HepG2 (cell line): ENCODE measurements around the gene EGLN1. TPM values are rescaled to one million over a fixed set of nuclear protein-coding genes. Genes with fewer than 3 reads are reported as not detected.

Experiments used
- ATAC-seq: fragments of 200-7000 bp; cut with Tn5 transposase; 3 replicates; pipeline ENCODE4 v1.9.1; 2020; ENCODE audit warnings: mild to moderate bottlenecking, moderate library complexity
- BruUV-seq: library from RNA; stranded (reverse); fragments of 400-500 nt; replicated peaks from 2 replicates; lab custom pipeline; 2021; lab: Mats Ljungman, UMichigan
- CTCF ChIA-PET: fragments of 300-600 bp; formaldehyde crosslinking; extraction: SDS; loops from one replicate; lab custom pipeline; 2021; ENCODE audit warnings: low total read pairs, inconsistent platforms, low intra/inter-chr PET ratio; lab: Yijun Ruan, JAX
- POLR2A ChIA-PET: fragments of 350-600 bp; sonication (Branson Sonifier 250); formaldehyde crosslinking; loops from one replicate; lab custom pipeline; 2020; ENCODE audit warnings: antibody characterized with exemption, inconsistent platforms; lab: Yijun Ruan, JAX
- DNase-seq: peaks from one replicate; pipeline ENCODE4 v3.0.0-alpha.2; 2015; ENCODE audit warnings: low spot score
- FAIRE-seq: peaks from 3 replicates; lab custom pipeline; 2011; peaks lifted over from hg19 to GRCh38; lab: Jason Lieb, UNC
- H2AFZ ChIP-seq: one replicate; pipeline ENCODE4 v1.6.1; 2011; ENCODE audit warnings: low read length, inconsistent platforms
- H3K27ac ChIP-seq: fragments of 300-600 bp; 3 replicates; pipeline ENCODE4 v1.8.0; 2011; ENCODE audit warnings: mixed run types, mild to moderate bottlenecking, mixed read lengths, low read length, inconsistent platforms; ENCODE audit not compliant: insufficient read depth; ENCODE audit errors: extremely low read length
- H3K27me3 ChIP-seq, 2 experiments: fragments of 200-600 bp in 1 of 2; 2 replicates in 1 of 2; 3 replicates in 1 of 2; pipeline versions ENCODE4 v1.6.0 to v1.8.0; 2011; ENCODE audit warnings: low read length in 2 of 2, mild to moderate bottlenecking in 2 of 2, moderate library complexity in 2 of 2, inconsistent platforms in 1 of 2; ENCODE audit not compliant: insufficient read depth in 2 of 2, control insufficient read depth in 1 of 2
- H3K36me3 ChIP-seq, 2 experiments: fragments of 200-600 bp in 1 of 2; replicated peaks in 1 of 2; 2 replicates in 1 of 2; 3 replicates in 1 of 2; pipeline versions ENCODE4 v1.5.1 to v1.8.0; 2011; ENCODE audit warnings: low read length in 2 of 2, inconsistent platforms in 1 of 2; ENCODE audit not compliant: insufficient read depth in 2 of 2, control insufficient read depth in 1 of 2
- H3K4me1 ChIP-seq: 2 replicates; pipeline ENCODE4 v1.5.1; 2012; ENCODE audit warnings: low read length, inconsistent platforms; ENCODE audit not compliant: insufficient read depth
- H3K4me2 ChIP-seq: 2 replicates; pipeline ENCODE4 v1.6.0; 2011; ENCODE audit warnings: low read depth, low read length, inconsistent platforms
- H3K4me3 ChIP-seq, 3 experiments: fragments of 200-600 bp in 1 of 3; sonication (generic), shearing (Covaris generic) in 1 of 3; replicated peaks in 1 of 3; 2 replicates each; pipeline ENCODE4 v1.5.1; 2011 to 2016; ENCODE audit warnings: low read length in 3 of 3, inconsistent platforms in 2 of 3, low read depth in 2 of 3, mild to moderate bottlenecking in 2 of 3, control low read depth in 1 of 3, mixed read lengths in 1 of 3; ENCODE audit not compliant: insufficient read depth in 1 of 3
- H3K79me2 ChIP-seq: one replicate; pipeline ENCODE4 v1.6.1; 2011; ENCODE audit warnings: low read length, inconsistent platforms; ENCODE audit not compliant: insufficient read depth
- H3K9ac ChIP-seq: 2 replicates; pipeline ENCODE4 v1.6.0; 2011; ENCODE audit warnings: mild to moderate bottlenecking, low read depth, low read length, inconsistent platforms; ENCODE audit not compliant: insufficient read depth
- H3K9me3 ChIP-seq: 2 replicates; pipeline ENCODE4 v1.5.1; 2012; ENCODE audit warnings: mild to moderate bottlenecking, low read length
- H4K20me1 ChIP-seq: 2 replicates; pipeline ENCODE4 v1.6.0; 2011; ENCODE audit warnings: inconsistent platforms, mild to moderate bottlenecking, low read length, moderate library complexity; ENCODE audit not compliant: insufficient read depth
- CBFB ChIP-seq: sonication (generic); formaldehyde crosslinking; IDR thresholded peaks from 2 replicates; pipeline ENCODE4 v1.4.0; 2020; ENCODE audit warnings: missing genetic modification reagents
- CHD4 ChIP-seq: fragments of 200-600 bp; sonication (generic); IDR thresholded peaks from 2 replicates; pipeline ENCODE4 v1.7.0; 2017; ENCODE audit warnings: mild to moderate bottlenecking, low read length, borderline replicate concordance
- HOXA3 ChIP-seq: sonication (generic); formaldehyde crosslinking; IDR thresholded peaks from 2 replicates; pipeline ENCODE4 v1.5.0; 2020; ENCODE audit warnings: missing genetic modification reagents
- KDM3A ChIP-seq: IDR thresholded peaks from 2 replicates; pipeline ENCODE4 v1.6.1; 2018; ENCODE audit warnings: low read depth, missing compliant biosample characterization
- NR1H2 ChIP-seq: sonication (generic); formaldehyde crosslinking; IDR thresholded peaks from 2 replicates; pipeline ENCODE4 v1.8.1; 2022; ENCODE audit warnings: low read depth, missing genetic modification reagents, borderline replicate concordance
- PHF20 ChIP-seq: sonication (generic); formaldehyde crosslinking; IDR thresholded peaks from 2 replicates; pipeline ENCODE4 v1.5.0; 2020; ENCODE audit warnings: mild to moderate bottlenecking, missing genetic modification reagents
- POGZ ChIP-seq: sonication (generic); formaldehyde crosslinking; IDR thresholded peaks from 2 replicates; pipeline ENCODE4 v1.4.0; 2020; ENCODE audit warnings: mild to moderate bottlenecking, missing genetic modification reagents
- RBAK ChIP-seq: sonication (generic); formaldehyde crosslinking; IDR thresholded peaks from 2 replicates; pipeline ENCODE4 v1.5.1; 2020; ENCODE audit warnings: mild to moderate bottlenecking, missing genetic modification reagents
- RBFOX2 ChIP-seq: fragments of 200-400 bp; formaldehyde crosslinking; IDR thresholded peaks from 2 replicates; pipeline ENCODE4 v1.6.1; 2017; ENCODE audit warnings: low read depth, mild to moderate bottlenecking, low read length
- SKIL ChIP-seq: sonication (generic); formaldehyde crosslinking; IDR thresholded peaks from 2 replicates; pipeline ENCODE4 v1.8.0; 2022; ENCODE audit warnings: missing genetic modification reagents, mild to moderate bottlenecking, moderate library complexity, borderline replicate concordance
- ZFP62 ChIP-seq: sonication (generic); formaldehyde crosslinking; IDR thresholded peaks from 2 replicates; pipeline ENCODE4 v1.4.0; 2020; ENCODE audit warnings: missing genetic modification reagents
- ZNF225 ChIP-seq: sonication (generic); formaldehyde crosslinking; IDR thresholded peaks from 2 replicates; pipeline ENCODE4 v1.4.0; 2020; ENCODE audit warnings: mild to moderate bottlenecking, missing genetic modification reagents
- ZNF530 ChIP-seq: sonication (generic); formaldehyde crosslinking; IDR thresholded peaks from 2 replicates; pipeline ENCODE4 v1.5.0; 2020; ENCODE audit warnings: low read depth, mild to moderate bottlenecking, missing genetic modification reagents
- ZNF543 ChIP-seq: sonication (generic); formaldehyde crosslinking; IDR thresholded peaks from 2 replicates; pipeline ENCODE4 v1.4.0; 2020; ENCODE audit warnings: mild to moderate bottlenecking, missing genetic modification reagents
- WGBS: methylation state at CpG from one replicate; pipeline ENCODE4 v1.1.6; 2017; ENCODE audit warnings: low lambda C conversion rate; 5-methylcytosine and 5-hydroxymethylcytosine counted together
- in situ Hi-C: cut with HindIII; loops from 2 replicates; pipeline ENCODE4 v1.10.0; 2017; ENCODE audit warnings: low pct_unique_long_range_greater_than_20kb; ENCODE audit not compliant: extremely low pct_ligation_motif_present
- intact Hi-C: fragments of 100-400 bp; cut with micrococcal nuclease; formaldehyde crosslinking; loops from one replicate; pipeline ENCODE4 v1.10.0; 2022; ENCODE audit not compliant: unreplicated experiment
- polyA plus RNA-seq, 8 experiments: library from polyadenylated mRNA; depleted of rRNA in 3 of 8; stranded (reverse) in 7 of 8; unstranded in 1 of 8; fragments of >200 nt; fragmentation: Illumina TruSeq in 4 of 8; extraction: Trizol in 4 of 8; gene quantifications; 2 replicates each; pipeline versions ENCODE4 v1.2.1 to v1.2.3, GENCODE V29; 2011 to 2016; ENCODE audit warnings: low read depth in 4 of 8, missing spikeins in 1 of 8, mixed read lengths in 1 of 8; ENCODE audit not compliant: insufficient read depth in 1 of 8
- total RNA-seq, 5 experiments: library from RNA; depleted of rRNA; stranded (reverse); fragments of >200 nt; fragmentation: Illumina TruSeq; extraction: Trizol; gene quantifications; 2 replicates each; pipeline ENCODE4 v1.2.3, GENCODE V29; 2016; ENCODE audit warnings: low read depth in 1 of 5
- TF ChIP-seq, protein P1 (sequence below): sonication (generic); formaldehyde crosslinking; IDR thresholded peaks from 2 replicates; pipeline ENCODE4 v1.4.0; 2020; ENCODE audit warnings: mild to moderate bottlenecking, missing genetic modification reagents
- TF ChIP-seq, protein P2 (sequence below): sonication (generic); formaldehyde crosslinking; IDR thresholded peaks from 2 replicates; pipeline ENCODE4 v1.5.0; 2020; ENCODE audit warnings: missing genetic modification reagents, mild to moderate bottlenecking, borderline replicate concordance
- TF ChIP-seq, protein P3 (sequence below): sonication (generic); formaldehyde crosslinking; IDR thresholded peaks from 2 replicates; pipeline ENCODE4 v1.4.0; 2020; ENCODE audit warnings: missing genetic modification reagents, low read depth, mild to moderate bottlenecking, borderline replicate concordance

Gene EGLN1
- total and polyA plus RNA-seq, 2 of the 13 experiments (the other 11 are each of a cell fraction or from before 2014, with no cell fraction given): 34.4 to 44.1 TPM

DNA sequence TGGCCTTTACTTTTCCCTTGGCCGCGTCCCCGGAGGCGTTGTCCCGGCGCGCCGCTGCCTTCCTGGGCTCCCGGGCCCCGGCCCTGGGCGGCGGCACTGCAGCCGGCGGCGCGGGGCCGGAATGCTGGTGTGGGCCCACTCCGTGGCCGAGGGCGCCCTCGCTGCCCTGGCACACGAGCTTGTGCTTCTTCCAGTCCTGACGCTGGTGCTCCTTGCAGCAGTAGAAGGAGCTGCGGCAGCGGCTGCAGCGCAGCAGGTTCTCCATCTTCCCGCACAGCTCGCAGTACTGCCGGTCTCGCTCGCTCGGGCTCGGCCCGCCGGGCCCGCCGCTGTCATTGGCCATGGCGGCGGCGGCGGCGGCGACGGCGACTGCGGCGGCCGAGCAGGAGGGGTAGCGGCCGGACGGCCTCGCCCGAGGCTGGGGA is 529 bp downstream of the EGLN1 start:
- Histone ChIP-seq H3K27ac (peak overlapping the region; percentile 88), H3K36me3 (no peaks in the 10 kb centered on the region), H3K4me2 (peak overlapping the region; percentile 86), H3K27me3 (no peaks in the 10 kb centered on the region; a peak in 1 of 5 replicates), H3K4me3 (peak overlapping the region; percentile 80 to 100 (median 99); a peak in 5 of 6 replicates), H3K9me3 (no peaks in the 10 kb centered on the region), H4K20me1 (peaks cover 47% of the 10 kb centered on the region), H3K4me1 (peaks cover 30% of the 10 kb centered on the region), H3K9ac (peak overlapping the region; percentile 87), H3K79me2 (peaks cover 51% of the 10 kb centered on the region), H2AFZ (no peak overlapping the region)
- FAIRE-seq (no peak), ATAC-seq (peak; percentile 55), DNase-seq (no peak)
- WGBS: no CpG with 5 or more reads among the region's 53 CpGs
- intact Hi-C loops (loop anchor here (2.0 to 5.0 kb wide), 2 partner anchors 65 to 131 kb away; no protein-coding TSS in a partner anchor), in situ Hi-C loops (loop anchor here (10.0 kb wide), 1 partner anchor 113 kb away; no protein-coding TSS in a partner anchor)
- no TSS peak for BruUV-seq
- ChIA-PET CTCF (no interaction called here), POLR2A (interaction anchor here (1.0 to 1.2 kb wide), 2 partner anchors 156 to 182 kb away, joined by 3 read pairs; no protein-coding TSS in a partner anchor)
- TF ChIP-seq HOXA3 (CRISPR knock-in tag) (no peak), ZNF530 (CRISPR knock-in tag) (no peak), ZNF225 (CRISPR knock-in tag) (0 out of 2 replicates have a peak, but pooled peaks have one; percentile 27), ZNF543 (CRISPR knock-in tag) (no peak), NR1H2 (CRISPR knock-in tag) (0 out of 2 replicates have a peak, but pooled peaks have one; percentile 26), RBAK (CRISPR knock-in tag) (no peak), POGZ (no peak), ZFP62 (CRISPR knock-in tag) (no peak), PHF20 (CRISPR knock-in tag) (no peak), KDM3A (CRISPR knock-in tag) (no peak), CHD4 (no peak), SKIL (CRISPR knock-in tag) (no peak), RBFOX2 (peak; percentile 62), CBFB (no peak)
- TF ChIP-seq, protein P1, sequence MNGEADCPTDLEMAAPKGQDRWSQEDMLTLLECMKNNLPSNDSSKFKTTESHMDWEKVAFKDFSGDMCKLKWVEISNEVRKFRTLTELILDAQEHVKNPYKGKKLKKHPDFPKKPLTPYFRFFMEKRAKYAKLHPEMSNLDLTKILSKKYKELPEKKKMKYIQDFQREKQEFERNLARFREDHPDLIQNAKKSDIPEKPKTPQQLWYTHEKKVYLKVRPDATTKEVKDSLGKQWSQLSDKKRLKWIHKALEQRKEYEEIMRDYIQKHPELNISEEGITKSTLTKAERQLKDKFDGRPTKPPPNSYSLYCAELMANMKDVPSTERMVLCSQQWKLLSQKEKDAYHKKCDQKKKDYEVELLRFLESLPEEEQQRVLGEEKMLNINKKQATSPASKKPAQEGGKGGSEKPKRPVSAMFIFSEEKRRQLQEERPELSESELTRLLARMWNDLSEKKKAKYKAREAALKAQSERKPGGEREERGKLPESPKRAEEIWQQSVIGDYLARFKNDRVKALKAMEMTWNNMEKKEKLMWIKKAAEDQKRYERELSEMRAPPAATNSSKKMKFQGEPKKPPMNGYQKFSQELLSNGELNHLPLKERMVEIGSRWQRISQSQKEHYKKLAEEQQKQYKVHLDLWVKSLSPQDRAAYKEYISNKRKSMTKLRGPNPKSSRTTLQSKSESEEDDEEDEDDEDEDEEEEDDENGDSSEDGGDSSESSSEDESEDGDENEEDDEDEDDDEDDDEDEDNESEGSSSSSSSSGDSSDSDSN (CRISPR knock-in tag): peak; percentile 11; the same call in 1 of the 2 replicates
- TF ChIP-seq, protein P2, sequence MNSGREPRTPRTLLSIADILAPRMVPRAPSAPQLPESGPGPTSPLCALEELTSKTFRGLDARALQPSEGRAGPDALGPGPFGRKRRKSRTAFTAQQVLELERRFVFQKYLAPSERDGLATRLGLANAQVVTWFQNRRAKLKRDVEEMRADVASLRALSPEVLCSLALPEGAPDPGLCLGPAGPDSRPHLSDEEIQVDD (CRISPR knock-in tag): no peak
- TF ChIP-seq, protein P3, sequence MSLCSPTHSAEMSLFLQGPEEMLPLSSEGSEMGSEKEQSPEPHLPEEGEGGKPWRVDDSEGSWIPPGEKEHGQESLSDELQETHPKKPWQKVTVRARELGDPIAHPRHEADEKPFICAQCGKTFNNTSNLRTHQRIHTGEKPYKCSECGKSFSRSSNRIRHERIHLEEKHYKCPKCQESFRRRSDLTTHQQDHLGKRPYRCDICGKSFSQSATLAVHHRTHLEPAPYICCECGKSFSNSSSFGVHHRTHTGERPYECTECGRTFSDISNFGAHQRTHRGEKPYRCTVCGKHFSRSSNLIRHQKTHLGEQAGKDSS (CRISPR knock-in tag): no peak
